Neural crest cell (in vitro differentiated cells): Measurements from ENCODE around the gene MZT2A. TPM values are rescaled to one million over a fixed set of nuclear protein-coding genes. Genes with fewer than 3 reads are reported as not detected.
"Not testable (repeated sequence)": the region's sequence is repeated elsewhere in the genome, so short reads cannot be mapped to it uniquely, and the experiment has no call there.

ENCODE experiments used
- DNase-seq: peaks from one replicate; pipeline ENCODE4 v3.0.0; 2021; ENCODE audit warnings: low read depth, mixed read lengths, low spot score
- H3K27ac Mint-ChIP-seq: one replicate; pipeline ENCODE4 v1.8.0; 2021; ENCODE audit warnings: mild to moderate bottlenecking, mixed read lengths; ENCODE audit not compliant: unreplicated experiment
- H3K27me3 Mint-ChIP-seq: 2 replicates; pipeline ENCODE4 v1.8.0; 2021; ENCODE audit warnings: low read depth, mild to moderate bottlenecking, mixed read lengths
- H3K36me3 Mint-ChIP-seq: 2 replicates; pipeline ENCODE4 v1.8.0; 2021; ENCODE audit warnings: low read depth, mild to moderate bottlenecking, mixed read lengths
- H3K4me1 Mint-ChIP-seq: 2 replicates; pipeline ENCODE4 v1.8.0; 2021; ENCODE audit warnings: mixed read lengths
- H3K4me3 Mint-ChIP-seq: one replicate; pipeline ENCODE4 v1.8.0; 2021; ENCODE audit warnings: mild to moderate bottlenecking, mixed read lengths
- H3K9me3 Mint-ChIP-seq: 2 replicates; pipeline ENCODE4 v1.8.0; 2021; ENCODE audit warnings: mixed read lengths
- CTCF ChIP-seq: fragments of 200-600 bp; sonication (generic); conservative IDR thresholded peaks from 2 replicates; pipeline ENCODE4 v1.5.0; 2021; ENCODE audit warnings: antibody characterized with exemption, mild to moderate bottlenecking
- long read RNA-seq: library from polyadenylated mRNA; unstranded; transcript quantifications from one replicate; pipeline ENCODE4 v2.0.0, GENCODE V29; 2020
- total RNA-seq: library from RNA; stranded (reverse); gene quantifications from 2 replicates; pipeline ENCODE4 v1.2.1, GENCODE V29; 2021

MZT2A gene, protein sequence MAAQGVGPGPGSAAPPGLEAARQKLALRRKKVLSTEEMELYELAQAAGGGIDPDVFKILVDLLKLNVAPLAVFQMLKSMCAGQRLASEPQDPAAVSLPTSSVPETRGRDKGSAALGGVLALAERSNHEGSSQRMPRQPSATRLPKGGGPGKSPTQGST
- 114 TPM in 2 replicates for total RNA-seq
- long read RNA-seq, partial matches to known transcripts = 0 of 2 reads
- long read RNA-seq, other reads (novel, unspliced or antisense) = 2 of 2 reads

DNA sequence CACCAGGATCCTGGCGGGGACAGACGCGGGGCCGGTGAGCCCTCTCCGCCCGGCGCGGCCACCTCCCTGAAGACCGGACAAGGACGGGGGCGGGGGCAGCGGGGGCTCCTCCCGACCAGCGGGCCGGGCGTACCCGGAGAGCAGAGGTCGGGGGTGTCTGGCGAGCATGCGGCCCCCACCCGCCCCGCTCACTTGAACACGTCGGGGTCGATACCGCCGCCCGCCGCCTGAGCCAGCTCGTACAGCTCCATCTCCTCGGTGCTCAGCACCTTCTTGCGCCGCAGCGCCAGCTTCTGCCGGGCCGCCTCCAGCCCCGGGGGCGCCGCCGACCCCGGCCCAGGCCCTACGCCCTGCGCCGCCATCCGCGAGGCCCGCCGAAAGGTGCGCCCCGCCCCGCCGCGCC, at the start of gene MZT2A:
TSS of gene MZT2A (minus strand) at position 383 of the 403 bp plus-strand sequence. CDS start at position 362, 21 bp downstream.
- H3K4me3 Mint-ChIP-seq = peak within 1 kb of the TSS; percentile 96
- not testable (repeated sequence) for H3K27me3 Mint-ChIP-seq, H3K36me3 Mint-ChIP-seq, H3K9me3 Mint-ChIP-seq, DNase-seq
- peaks cover 21% of the 10 kb centered on the region for H3K4me1 Mint-ChIP-seq
- peak within 1 kb of the TSS; percentile 94 for H3K27ac Mint-ChIP-seq

DNA sequence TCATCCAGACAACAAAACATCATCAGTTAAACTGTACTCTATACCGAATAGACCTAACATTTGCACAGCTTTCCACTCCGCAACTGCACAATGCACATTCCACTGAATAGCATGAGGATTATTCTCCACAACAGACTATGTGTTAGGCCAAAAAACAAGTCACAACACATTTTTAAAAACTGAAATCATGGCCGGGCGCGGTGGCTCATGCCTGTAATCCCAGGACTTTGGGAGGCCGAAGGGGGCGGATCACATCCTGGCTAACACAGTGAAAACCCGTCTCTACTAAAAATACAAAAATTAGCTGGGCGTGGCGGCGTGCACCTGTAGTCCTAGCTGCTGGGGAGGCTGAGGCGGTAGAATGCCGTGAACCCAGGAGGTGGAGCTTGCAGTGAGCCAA, 46.7 kb upstream of the MZT2A start:
- not testable (repeated sequence) for H3K27ac Mint-ChIP-seq, H3K4me3 Mint-ChIP-seq, H3K36me3 Mint-ChIP-seq, H3K4me1 Mint-ChIP-seq, H3K9me3 Mint-ChIP-seq, DNase-seq
- peaks cover 22% of the 10 kb centered on the region for H3K27me3 Mint-ChIP-seq

- H3K27ac Mint-ChIP-seq = not testable (repeated sequence)
Observed at GRCh38 chr2:131536841-131537240, 44.6 kb upstream of the MZT2A start.

DNA sequence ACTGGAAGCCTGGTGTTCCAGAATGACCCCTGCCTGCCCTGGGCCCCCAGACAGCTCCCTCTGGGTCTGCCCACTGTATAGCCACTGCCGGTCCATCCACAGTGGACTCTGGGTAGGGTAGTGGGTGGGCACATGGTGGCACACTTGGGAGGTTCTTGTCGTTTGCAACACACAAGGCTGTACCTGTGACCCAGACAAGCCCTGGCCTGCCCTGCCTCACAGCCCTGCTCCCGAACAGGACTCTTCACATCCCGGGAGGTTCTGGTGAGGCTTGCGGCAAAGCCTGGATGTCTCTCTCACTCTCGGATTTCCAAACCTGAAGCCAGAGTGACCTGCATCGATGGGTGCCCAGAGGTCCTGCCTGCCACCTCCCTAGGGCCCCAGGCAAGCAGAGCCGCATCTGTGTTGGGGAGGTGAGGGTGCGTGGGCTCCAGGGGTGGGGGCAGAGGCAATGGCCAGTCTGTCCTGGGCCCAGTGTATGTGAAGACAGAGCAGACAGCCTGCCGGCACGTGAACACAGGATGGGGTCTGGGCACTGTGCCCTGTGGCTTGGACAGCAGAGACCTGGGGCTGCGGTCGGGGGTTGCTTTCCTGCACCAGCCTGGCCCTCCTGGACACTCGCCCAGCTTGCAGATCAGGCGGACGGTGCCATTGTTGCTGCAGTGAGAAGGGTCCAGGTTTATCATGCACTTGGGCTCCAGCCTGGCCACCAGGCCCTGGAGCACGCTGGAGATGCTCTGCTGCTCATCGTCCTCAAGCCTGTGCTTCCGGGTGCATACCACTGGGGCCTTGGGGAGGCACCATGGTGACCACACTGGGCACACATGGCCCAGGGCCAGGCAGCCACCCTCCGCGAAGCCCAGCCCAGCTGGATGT, 44.0 kb upstream of the MZT2A start:
- not testable (repeated sequence) for DNase-seq, H3K27ac Mint-ChIP-seq, H3K4me1 Mint-ChIP-seq, H3K4me3 Mint-ChIP-seq, H3K27me3 Mint-ChIP-seq, H3K9me3 Mint-ChIP-seq, H3K36me3 Mint-ChIP-seq

More at GRCh38 chr2:131536841-131537240, 44.6 kb upstream of the MZT2A start:
- not testable (repeated sequence) for H3K36me3 Mint-ChIP-seq, H3K4me3 Mint-ChIP-seq, H3K4me1 Mint-ChIP-seq, H3K27me3 Mint-ChIP-seq, DNase-seq, H3K9me3 Mint-ChIP-seq

DNA sequence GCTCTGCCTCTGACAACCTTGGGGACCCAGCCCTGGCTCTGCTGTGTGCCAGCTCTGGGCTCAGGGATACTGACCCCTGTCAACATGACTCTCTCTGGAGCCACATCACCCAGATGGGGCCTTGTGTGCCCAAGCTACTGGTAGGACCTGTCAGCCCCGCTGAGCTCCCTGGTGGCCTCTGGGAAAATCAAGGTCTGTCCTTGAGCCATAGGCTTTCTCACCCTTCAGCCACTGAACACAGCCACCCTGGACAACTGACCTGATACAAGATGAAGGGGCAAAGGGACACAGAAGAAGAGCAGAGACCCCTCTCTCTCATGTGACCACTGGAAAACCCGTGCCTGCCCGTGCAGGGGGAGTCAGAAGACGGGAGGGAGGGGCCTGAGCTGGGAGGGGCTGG, 43.3 kb upstream of the MZT2A start:
- H3K27ac Mint-ChIP-seq = no peak overlapping the region
- no peak overlapping the region for H3K4me3 Mint-ChIP-seq
- no peaks in the 10 kb centered on the region for H3K4me1 Mint-ChIP-seq
- TF ChIP-seq CTCF = no peak
- H3K36me3 Mint-ChIP-seq = no peaks in the 10 kb centered on the region
- no peaks in the 10 kb centered on the region for H3K27me3 Mint-ChIP-seq
- no peak for DNase-seq
- H3K9me3 Mint-ChIP-seq = no peaks in the 10 kb centered on the region

DNA sequence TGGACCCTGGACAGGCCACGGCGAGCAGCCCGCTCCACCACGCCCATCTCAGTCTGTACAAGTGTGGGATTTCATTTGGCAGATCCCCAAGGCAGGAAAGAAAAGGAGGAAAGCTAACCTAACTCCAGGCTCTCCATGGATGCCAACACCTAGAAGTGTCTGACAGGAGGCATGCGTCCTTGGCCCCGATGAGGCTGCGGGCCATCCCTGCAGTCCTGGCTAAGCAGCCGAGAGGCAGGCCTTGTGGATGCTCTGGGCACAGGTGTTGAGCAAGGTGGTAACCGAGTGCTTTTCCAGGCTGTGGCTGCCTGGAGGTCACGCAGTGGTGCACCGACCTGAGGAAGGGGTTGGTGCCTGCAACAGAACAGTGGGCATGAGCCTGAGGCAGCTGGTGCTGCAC, 42.8 kb upstream of the MZT2A start:
- H3K36me3 Mint-ChIP-seq, H3K9me3 Mint-ChIP-seq, H3K4me3 Mint-ChIP-seq, H3K27me3 Mint-ChIP-seq, H3K27ac Mint-ChIP-seq, H3K4me1 Mint-ChIP-seq, DNase-seq: not testable (repeated sequence)

- not testable (repeated sequence) for H3K27ac Mint-ChIP-seq, DNase-seq, H3K27me3 Mint-ChIP-seq, H3K36me3 Mint-ChIP-seq, H3K4me3 Mint-ChIP-seq, H3K4me1 Mint-ChIP-seq, H3K9me3 Mint-ChIP-seq
Observed at GRCh38 chr2:131534317-131534672, 42.1 kb upstream of the MZT2A start.

- not testable (repeated sequence) for H3K27ac Mint-ChIP-seq, H3K4me1 Mint-ChIP-seq, H3K4me3 Mint-ChIP-seq, H3K27me3 Mint-ChIP-seq, DNase-seq, H3K9me3 Mint-ChIP-seq, H3K36me3 Mint-ChIP-seq
Observed at GRCh38 chr2:131533609-131534316, 41.6 kb upstream of the MZT2A start.

DNA sequence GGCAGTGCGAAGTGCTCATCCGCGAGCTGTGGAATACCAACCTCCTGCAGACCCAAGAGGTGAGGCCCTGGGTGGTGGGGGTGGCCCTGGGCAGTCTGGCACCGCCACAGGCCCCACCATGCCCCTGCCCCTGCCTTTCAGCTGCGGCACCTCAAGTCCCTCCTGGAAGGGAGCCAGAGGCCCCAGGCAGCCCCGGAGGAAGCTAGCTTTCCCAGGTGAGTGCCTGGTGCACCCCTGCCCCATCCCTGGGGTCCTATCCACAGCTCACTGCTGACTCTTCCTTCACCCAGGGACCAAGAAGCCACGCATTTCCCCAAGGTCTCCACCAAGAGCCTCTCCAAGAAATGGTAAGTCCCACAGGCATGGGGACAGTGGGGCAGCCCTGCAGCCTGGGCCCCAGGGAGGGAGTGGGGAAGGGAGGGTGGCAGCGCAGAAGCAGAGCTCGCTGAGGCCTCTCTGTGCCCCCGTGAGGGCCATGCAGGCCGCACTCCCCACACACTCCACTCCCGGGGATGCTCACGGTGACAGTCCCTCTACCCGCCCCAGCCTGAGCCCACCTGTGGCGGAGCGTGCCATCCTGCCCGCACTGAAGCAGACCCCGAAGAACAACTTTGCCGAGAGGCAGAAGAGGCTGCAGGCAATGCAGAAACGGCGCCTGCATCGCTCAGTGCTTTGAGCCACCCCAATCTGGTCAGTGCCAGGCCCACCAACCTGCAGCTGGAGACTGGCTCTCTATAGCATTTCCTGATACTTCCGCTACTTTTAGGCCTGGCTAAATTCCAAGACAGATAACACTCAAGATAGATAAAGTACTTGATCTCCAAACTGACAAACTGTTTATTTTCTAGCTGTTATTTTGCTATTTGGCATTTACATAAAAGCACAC, 40.8 kb upstream of the MZT2A start:
- DNase-seq, H3K9me3 Mint-ChIP-seq, H3K36me3 Mint-ChIP-seq, H3K27ac Mint-ChIP-seq, H3K27me3 Mint-ChIP-seq, H3K4me3 Mint-ChIP-seq, H3K4me1 Mint-ChIP-seq: not testable (repeated sequence)

GRCh38 chr2:131531547-131532185, 39.5 kb upstream of the MZT2A start:
- not testable (repeated sequence) for H3K27me3 Mint-ChIP-seq, H3K36me3 Mint-ChIP-seq, H3K27ac Mint-ChIP-seq, H3K4me3 Mint-ChIP-seq, DNase-seq, H3K4me1 Mint-ChIP-seq, H3K9me3 Mint-ChIP-seq

- DNase-seq, H3K27ac Mint-ChIP-seq, H3K4me3 Mint-ChIP-seq, H3K4me1 Mint-ChIP-seq, H3K27me3 Mint-ChIP-seq, H3K9me3 Mint-ChIP-seq, H3K36me3 Mint-ChIP-seq: not testable (repeated sequence)
Observed at GRCh38 chr2:131530626-131531344, 38.6 kb upstream of the MZT2A start.
